D721Med (cell line): Measurements from ENCODE around the gene KCNH1.

ENCODE experiments used
- DNase-seq: peaks from one replicate; pipeline ENCODE4 v3.0.0; 2011; ENCODE audit warnings: low spot score; ENCODE audit not compliant: insufficient read length
- FAIRE-seq: peaks from 2 replicates; lab custom pipeline; 2011; peaks lifted over from hg19 to GRCh38; lab: Jason Lieb, UNC
- CTCF ChIP-seq: IDR thresholded peaks from 2 replicates; pipeline ENCODE4 v1.5.1; 2012; ENCODE audit warnings: mild to moderate bottlenecking, control low read depth; ENCODE audit not compliant: insufficient read depth; ENCODE audit errors: missing control alignments

Gene KCNH1

DNA sequence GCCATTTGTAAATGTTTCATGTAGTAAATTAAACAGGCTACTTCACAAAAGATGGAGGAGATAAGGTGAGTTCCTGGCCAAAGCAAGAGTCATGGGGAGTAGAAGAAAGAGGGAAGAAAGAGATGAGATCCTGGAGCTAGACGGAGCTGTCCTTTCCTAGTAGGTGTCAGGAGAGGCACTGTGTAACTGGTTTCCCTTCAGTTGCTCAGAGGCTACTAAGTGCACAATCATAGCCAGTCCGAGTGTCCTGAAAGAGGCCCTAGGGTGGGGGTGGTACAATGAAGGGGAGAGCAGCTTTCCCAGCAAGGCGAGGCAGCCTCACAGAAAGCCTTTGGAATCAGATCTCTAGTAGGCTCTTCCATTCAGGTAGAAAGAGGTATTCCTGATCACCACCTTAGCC is 390.9 kb downstream of the KCNH1 start:
- TF ChIP-seq CTCF = no peak

DNA sequence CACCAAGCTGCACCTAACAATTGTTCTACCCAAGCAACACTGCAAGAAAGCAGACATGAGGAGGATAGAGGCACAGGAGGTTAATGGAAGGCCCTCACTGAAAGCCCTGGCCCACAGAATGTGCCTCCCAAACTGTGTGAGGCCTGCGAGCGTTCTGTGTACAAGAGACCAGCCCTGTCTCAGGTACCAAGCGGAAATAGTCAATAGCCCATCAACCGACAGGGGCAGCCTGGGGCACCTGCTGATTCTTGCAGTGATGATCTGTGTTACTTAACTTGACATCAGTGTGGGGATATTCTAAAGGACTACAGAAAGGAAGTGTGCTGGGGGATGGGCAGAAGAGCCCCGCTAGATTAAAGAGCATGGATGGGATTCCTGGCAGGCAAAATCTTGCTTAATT is 392.4 kb downstream of the KCNH1 start:
- no peak for FAIRE-seq
- DNase-seq = no peak
- no peak for TF ChIP-seq CTCF

More for the DNA sequence above, 390.9 kb downstream of the KCNH1 start:
- FAIRE-seq = no peak
- DNase-seq = no peak

DNA sequence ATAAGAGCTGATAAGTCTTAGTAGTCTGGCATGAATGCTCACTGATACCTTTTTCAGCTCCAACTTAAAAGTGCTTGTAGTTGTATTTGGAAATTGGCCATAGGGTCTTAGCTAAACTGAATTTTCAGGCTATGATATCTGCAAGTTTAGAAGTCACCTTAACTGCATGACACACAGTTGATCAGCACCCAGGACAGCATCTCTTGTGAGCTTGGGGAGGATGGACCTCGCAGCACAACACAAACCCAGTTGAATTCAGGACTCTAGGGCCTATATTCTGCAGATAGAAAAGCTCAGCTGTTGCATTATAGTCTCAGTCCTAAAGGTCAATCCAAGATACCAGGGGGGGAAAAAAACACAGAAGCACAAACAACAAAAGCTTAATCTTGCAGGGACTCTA is 394.3 kb downstream of the KCNH1 start:
- DNase-seq = no peak
- TF ChIP-seq CTCF = no peak

DNA sequence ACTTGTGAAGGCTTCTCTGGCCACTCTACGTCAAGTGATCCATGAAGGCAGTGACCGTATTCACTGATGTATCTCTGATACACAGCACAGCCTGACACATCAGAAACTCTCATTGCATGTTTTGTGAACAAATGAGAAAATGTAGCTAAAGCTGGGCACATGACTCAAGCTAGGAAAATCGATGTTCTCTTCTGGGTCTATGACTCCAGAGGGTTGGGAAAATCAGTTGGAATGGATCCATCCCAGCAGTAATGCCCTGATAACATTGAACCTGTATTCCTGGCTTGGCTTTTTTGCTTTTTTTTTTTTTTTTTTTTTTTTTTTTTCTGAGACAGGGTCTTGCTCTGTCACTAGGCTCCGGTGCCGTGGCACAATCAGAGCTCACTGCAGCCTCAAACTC is 395.7 kb downstream of the KCNH1 start:
- TF ChIP-seq CTCF = no peak
- DNase-seq (no peak), FAIRE-seq (no peak)

More for the DNA sequence above, 394.3 kb downstream of the KCNH1 start:
- FAIRE-seq = no peak

GRCh38 chr1:210736713-210737112 is 397.2 kb downstream of the KCNH1 start:
- DNase-seq (no peak), FAIRE-seq (no peak)
- TF ChIP-seq CTCF = no peak

GRCh38 chr1:210731597-210731996 is 402.4 kb downstream of the KCNH1 start:
- FAIRE-seq (no peak), DNase-seq (no peak)
- TF ChIP-seq CTCF = no peak

GRCh38 chr1:210731193-210731592 is 402.8 kb downstream of the KCNH1 start:
- TF ChIP-seq CTCF = no peak
- FAIRE-seq (no peak), DNase-seq (no peak)
